DMS153 (cell line): ENCODE results near the gene TMEM200C.

ENCODE experiments used
- DNase-seq: peaks from one replicate; lab custom pipeline; 2025; lab: John Stamatoyannopoulos, UW

TMEM200C gene

GRCh38 chr18:5895299-5895875 lies at the start of gene TMEM200C:
TMEM200C (minus strand) TSS chr18:5895522; CDS start chr18:5892063, 3,459 bp downstream.
- no peak for DNase-seq

- no peak for DNase-seq
These were observed 49.1 kb upstream of the TMEM200C start for GRCh38 chr18:5944448-5944847.

GRCh38 chr18:5943514-5943913 lies 48.2 kb upstream of the TMEM200C start:
- DNase-seq: no peak

GRCh38 chr18:5942591-5942990 lies 47.3 kb upstream of the TMEM200C start:
- no peak for DNase-seq

DNA sequence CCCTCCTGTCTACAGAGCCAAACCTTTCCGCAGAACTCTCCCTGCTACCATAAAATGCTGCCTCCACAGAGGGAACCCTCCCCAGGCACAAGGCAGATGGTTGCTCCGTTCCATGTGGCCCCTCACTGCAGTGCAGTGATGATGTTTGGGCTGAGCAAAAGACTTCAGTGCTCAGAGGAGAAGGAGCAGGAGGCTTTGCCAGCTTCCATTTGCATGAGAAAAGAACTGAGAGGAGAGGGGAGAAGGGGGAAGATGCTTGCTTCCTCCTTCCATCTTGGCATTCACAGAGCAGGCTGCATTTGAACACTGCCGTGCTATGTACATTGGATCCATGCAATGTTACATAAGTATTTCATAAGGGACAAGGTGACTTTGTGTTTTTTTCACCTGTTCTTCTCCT lies 46.6 kb upstream of the TMEM200C start:
- DNase-seq: no peak

DNA sequence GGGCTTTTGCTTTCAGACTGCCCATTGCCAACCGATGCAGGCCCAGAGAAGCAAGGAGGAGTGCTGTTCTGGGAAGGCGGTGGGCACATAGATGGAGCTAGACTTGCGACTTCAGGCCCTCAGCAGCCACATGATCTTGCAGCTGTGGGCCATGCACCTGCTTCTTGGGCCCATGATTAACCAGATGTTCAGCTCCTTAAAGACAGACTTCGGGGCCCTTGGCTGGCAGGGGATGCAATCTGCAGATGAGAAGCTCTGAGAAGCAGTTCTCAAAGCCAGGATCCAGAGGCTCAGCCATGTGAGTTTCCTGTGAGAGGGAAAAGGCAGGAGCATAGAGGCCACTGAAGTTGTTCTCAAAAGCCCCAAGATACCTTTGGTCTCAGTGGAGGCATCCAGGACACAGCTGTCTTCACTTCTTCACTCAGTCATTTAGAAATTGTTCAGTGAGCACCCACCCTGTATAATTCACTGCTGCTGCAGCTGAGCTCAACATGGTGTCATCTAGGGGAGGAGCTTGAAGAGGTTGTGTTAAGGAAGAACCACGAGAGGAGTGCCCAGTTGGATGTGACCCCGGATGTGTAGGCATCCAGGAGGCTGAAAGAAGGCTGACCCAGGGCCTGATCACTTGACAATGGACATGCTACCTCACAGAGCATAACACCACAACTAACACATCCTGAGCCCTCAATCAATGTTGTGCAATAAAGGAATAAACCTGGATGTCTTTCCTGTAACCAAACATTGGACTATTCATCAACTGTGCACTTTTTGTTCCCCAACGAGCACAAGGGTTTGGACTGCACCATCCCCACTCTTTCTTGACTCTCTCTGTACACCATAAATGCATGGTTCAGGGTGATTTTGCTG lies 44.7 kb upstream of the TMEM200C start:
- DNase-seq: no peak

- no peak for DNase-seq
These were observed 42.5 kb upstream of the TMEM200C start for GRCh38 chr18:5937795-5938194.

- DNase-seq: no peak
These were observed 41.8 kb upstream of the TMEM200C start for GRCh38 chr18:5937121-5937520.

- DNase-seq: no peak
These were observed 35.5 kb upstream of the TMEM200C start for GRCh38 chr18:5930789-5931188.

- no peak for DNase-seq
These were observed 23.0 kb upstream of the TMEM200C start for GRCh38 chr18:5918205-5918858.

- no peak for DNase-seq
These were observed 19.6 kb upstream of the TMEM200C start for GRCh38 chr18:5914951-5915350.

DNA sequence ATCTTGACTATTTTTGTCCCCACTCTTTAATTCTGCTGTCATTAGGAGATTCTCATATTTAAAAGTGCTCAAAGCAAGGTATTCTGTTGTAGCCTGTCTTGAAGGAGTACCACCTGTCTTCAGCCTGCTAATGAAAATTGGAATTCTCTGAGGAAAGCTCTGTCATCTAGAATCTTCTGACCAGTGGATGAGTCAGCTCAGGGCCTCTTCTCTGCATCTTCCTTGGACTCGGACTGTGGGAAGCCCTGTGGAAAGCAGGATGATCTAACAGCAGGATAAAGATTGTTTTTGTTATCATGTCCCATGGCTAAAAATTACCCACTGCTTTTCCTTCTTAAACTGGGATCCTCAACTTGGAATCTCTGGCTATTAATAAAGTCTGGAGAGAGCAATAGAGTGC lies 18.7 kb upstream of the TMEM200C start:
- no peak for DNase-seq

DNA sequence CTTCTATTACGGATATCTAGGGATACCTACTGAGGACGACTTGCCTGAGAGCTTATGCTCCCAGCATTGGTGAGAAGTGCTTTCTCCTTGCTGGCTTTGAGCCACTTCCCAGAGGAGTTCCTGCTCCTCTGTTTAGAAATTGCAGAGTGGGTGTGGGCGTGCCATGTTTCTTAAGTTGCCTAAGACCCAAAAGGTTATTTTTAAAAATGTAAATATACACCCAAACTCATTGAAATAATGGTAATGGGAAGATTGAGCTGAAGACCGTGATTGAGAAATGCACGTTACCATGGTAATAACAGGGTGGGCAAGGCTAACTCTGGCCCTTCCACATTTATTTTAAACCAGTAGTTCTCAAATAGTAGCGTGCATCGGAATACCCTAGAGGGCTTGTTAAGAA lies 17.2 kb upstream of the TMEM200C start:
- no peak for DNase-seq

GRCh38 chr18:5909125-5909524 lies 13.8 kb upstream of the TMEM200C start:
- no peak for DNase-seq

DNA sequence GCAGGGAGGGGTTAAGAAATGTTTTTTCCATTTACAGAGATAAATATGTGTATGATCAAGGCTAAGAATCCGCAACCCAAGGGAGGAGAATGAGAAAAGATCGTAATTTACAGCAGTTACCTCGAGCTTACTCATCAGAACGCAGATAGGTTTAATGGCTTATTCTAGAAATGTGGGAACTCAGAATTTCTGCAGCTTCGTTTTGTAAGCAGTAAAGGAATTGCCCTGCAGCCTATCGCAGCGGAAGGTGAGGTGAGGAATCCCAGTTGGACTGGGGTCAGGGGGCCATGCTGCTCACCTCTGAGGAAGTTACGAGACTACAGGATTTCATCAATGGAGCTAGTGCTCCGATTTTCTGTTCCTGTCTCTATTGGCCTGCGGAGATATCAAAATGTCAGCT lies 8.1 kb upstream of the TMEM200C start:
- DNase-seq: no peak

GRCh38 chr18:5900262-5900661 lies 4.9 kb upstream of the TMEM200C start:
- DNase-seq: no peak

DNA sequence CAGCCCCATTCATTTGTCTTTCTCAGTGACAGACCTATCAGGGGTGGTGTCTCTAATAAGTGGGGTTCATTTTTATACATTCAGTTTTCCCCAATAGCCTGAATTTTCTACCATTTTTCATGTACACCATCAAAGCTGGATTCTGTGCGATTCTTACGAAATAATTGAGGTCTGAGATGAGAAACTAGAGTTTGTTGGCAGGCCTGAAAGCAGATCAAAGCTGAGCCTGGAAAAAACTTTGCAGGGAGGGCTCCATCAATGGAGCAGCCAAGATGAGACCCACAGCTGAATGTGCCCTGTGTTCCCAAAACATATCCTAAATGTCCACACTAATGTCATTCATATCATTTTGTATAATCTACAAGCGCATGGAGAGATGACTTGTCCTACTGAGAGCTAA lies 4.5 kb upstream of the TMEM200C start:
- no peak for DNase-seq

GRCh38 chr18:5895876-5896740 lies 786 bp upstream of the TMEM200C start:
- DNase-seq: no peak

DNA sequence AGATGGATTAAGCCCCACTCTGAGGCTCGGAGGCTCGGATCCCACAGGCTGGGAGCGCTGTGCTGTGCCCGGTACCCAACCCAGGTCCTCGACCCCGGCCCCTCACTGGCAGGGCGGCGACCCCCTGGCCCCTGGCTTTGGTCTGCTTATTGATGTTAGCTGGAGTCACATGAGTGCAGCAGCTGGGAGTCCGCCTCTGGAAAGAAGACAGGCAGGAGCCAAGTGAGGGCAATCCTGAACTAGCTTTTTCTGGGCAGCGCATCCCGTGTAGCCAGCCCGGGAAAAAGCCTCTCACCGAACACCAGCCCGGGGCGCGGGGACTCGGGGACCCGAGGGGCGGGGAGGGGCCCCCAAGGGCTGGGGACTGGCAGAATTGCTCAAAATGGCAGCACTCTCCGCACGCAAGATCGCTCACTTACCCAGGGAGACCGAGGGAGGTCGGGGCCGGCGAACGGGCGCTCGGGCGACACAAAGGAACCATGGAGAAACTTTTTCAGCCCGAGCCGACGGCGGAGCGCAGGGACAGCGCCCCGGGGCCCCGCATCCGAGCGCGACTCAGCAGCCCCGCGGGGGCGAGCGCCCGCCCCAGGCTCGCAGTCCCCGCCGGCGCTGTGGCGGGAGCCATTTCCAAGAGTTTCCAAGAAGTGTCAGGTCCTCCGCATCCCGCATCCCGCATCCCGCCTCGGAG lies 567 bp downstream of the TMEM200C start:
- DNase-seq: no peak

DNA sequence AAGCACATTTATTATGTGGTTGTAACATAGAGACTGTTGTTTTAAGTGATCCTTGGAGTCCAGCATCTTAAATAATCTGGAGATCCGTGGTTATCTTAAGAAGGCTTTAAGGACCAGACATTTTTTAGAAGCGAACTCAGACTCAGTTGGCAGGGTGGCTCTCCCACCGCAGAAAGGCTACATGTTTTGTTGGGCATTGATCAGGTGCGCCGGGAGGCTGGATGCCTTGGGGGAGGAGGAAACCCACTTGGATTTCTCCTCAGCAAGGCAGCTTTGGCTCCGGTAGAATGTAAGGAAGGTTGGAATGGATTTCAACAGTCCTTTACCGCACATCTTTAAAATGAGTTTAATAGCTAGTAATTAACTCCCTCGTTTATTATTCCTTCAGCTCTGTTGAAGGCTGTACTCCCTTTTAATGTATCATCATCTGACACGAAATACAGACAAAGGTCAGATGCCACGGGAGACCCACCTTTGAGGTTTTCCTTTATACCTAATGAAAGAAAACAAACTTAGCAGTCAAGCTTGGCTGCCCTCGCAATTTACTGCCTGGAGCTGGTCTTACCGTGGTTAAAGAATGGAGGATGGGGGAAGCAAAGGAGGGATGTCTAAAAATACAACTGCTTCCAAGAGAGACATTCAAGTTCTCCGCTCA lies 1.2 kb downstream of the TMEM200C start:
- no peak for DNase-seq

- DNase-seq: no peak
These were observed 2.4 kb downstream of the TMEM200C start for GRCh38 chr18:5892823-5893431.
